ENCODE measurements around the gene ABTB2. TPM values are rescaled to one million over a fixed set of nuclear protein-coding genes. Genes with fewer than 3 reads are reported as not detected.

Gene ABTB2
- total and polyA plus RNA-seq, 2 donors (not counting 1 experiment from before 2014, with no cell fraction given) = 1.0 to 5.8 TPM

- H3K9me3 ChIP-seq (ENCODE audit: control insufficient read depth, insufficient read depth, low read depth, low read length) = no peaks in the 10 kb centered on the region
- TF ChIP-seq EZH2 (IDR thresholded peaks at IDR 0.05; ENCODE audit: low read length, missing control alignments) = no peak
- TF ChIP-seq CTCF (conservative IDR thresholded peaks at IDR 0.05 in 1 of 2, IDR thresholded peaks at IDR 0.05 in 1 of 2; ENCODE audit: low read depth in 1 of 2, low read length in 2 of 2) = no peak
- no peaks in the 10 kb centered on the region for H3K79me2 ChIP-seq (ENCODE audit: control insufficient read depth, insufficient read depth, low read length)
- no peak overlapping the region for H3K9ac ChIP-seq (ENCODE audit: insufficient read depth, low read length)
- H3K27me3 ChIP-seq (ENCODE audit: control insufficient read depth, insufficient read depth, low read length) = no peaks in the 10 kb centered on the region
- peaks cover 2% of the 10 kb centered on the region for H3K4me1 ChIP-seq (ENCODE audit: control insufficient read depth, extremely low read depth, insufficient read depth, low read length)
- no peak overlapping the region for H3K4me2 ChIP-seq (ENCODE audit: extremely low read depth, insufficient read depth, low read length)
- no peak overlapping the region for H3K27ac ChIP-seq (ENCODE audit: insufficient read depth, low read length)
- no peak overlapping the region for H3K4me3 ChIP-seq (replicated peaks in 1 of 4; ENCODE audit: control extremely low read depth in 1 of 4, insufficient read depth in 1 of 4, low read depth in 3 of 4, low read length in 4 of 4)
- H3K36me3 ChIP-seq (ENCODE audit: control insufficient read depth, insufficient read depth, low read length) = no peaks in the 10 kb centered on the region
- no peaks in the 10 kb centered on the region for H4K20me1 ChIP-seq (ENCODE audit: control insufficient read depth, extremely low read depth, insufficient read depth, low read length)
- no peak for DNase-seq (ENCODE audit: low read depth in 2 of 2)
- H2AFZ ChIP-seq (ENCODE audit: low read length) = no peak overlapping the region
Measured at GRCh38 chr11:34185926-34186841, 171.6 kb downstream of the ABTB2 start.

GRCh38 chr11:34184505-34185015 is 173.2 kb downstream of the ABTB2 start:
- no peak overlapping the region for H3K4me2 ChIP-seq (ENCODE audit: extremely low read depth, insufficient read depth, low read length)
- no peak overlapping the region for H3K4me3 ChIP-seq (replicated peaks in 1 of 4; ENCODE audit: control extremely low read depth in 1 of 4, insufficient read depth in 1 of 4, low read depth in 3 of 4, low read length in 4 of 4)
- H3K9ac ChIP-seq (ENCODE audit: insufficient read depth, low read length) = no peak overlapping the region
- H3K4me1 ChIP-seq (ENCODE audit: control insufficient read depth, extremely low read depth, insufficient read depth, low read length) = peaks cover 2% of the 10 kb centered on the region
- TF ChIP-seq CTCF (conservative IDR thresholded peaks at IDR 0.05 in 1 of 2, IDR thresholded peaks at IDR 0.05 in 1 of 2; ENCODE audit: low read depth in 1 of 2, low read length in 2 of 2) = no peak
- no peak for TF ChIP-seq EZH2 (IDR thresholded peaks at IDR 0.05; ENCODE audit: low read length, missing control alignments)
- H3K36me3 ChIP-seq (ENCODE audit: control insufficient read depth, insufficient read depth, low read length) = no peaks in the 10 kb centered on the region
- no peak overlapping the region for H2AFZ ChIP-seq (ENCODE audit: low read length)
- no peaks in the 10 kb centered on the region for H4K20me1 ChIP-seq (ENCODE audit: control insufficient read depth, extremely low read depth, insufficient read depth, low read length)
- H3K27me3 ChIP-seq (ENCODE audit: control insufficient read depth, insufficient read depth, low read length) = no peaks in the 10 kb centered on the region
- H3K79me2 ChIP-seq (ENCODE audit: control insufficient read depth, insufficient read depth, low read length) = no peaks in the 10 kb centered on the region
- H3K9me3 ChIP-seq (ENCODE audit: control insufficient read depth, insufficient read depth, low read depth, low read length) = no peaks in the 10 kb centered on the region
- H3K27ac ChIP-seq (ENCODE audit: insufficient read depth, low read length) = no peak overlapping the region
- no peak for DNase-seq (ENCODE audit: low read depth in 2 of 2)

GRCh38 chr11:34183848-34184391 is 173.9 kb downstream of the ABTB2 start:
- Histone ChIP-seq H3K36me3 (ENCODE audit: control insufficient read depth, insufficient read depth, low read length) (no peaks in the 10 kb centered on the region), H3K4me3 (replicated peaks in 1 of 4; ENCODE audit: control extremely low read depth in 1 of 4, insufficient read depth in 1 of 4, low read depth in 3 of 4, low read length in 4 of 4) (no peak overlapping the region), H3K9me3 (ENCODE audit: control insufficient read depth, insufficient read depth, low read depth, low read length) (no peaks in the 10 kb centered on the region), H3K27ac (ENCODE audit: insufficient read depth, low read length) (no peak overlapping the region), H3K4me2 (ENCODE audit: extremely low read depth, insufficient read depth, low read length) (no peak overlapping the region), H4K20me1 (ENCODE audit: control insufficient read depth, extremely low read depth, insufficient read depth, low read length) (no peaks in the 10 kb centered on the region), H3K9ac (ENCODE audit: insufficient read depth, low read length) (no peak overlapping the region), H3K79me2 (ENCODE audit: control insufficient read depth, insufficient read depth, low read length) (no peaks in the 10 kb centered on the region), H2AFZ (ENCODE audit: low read length) (no peak overlapping the region), H3K27me3 (ENCODE audit: control insufficient read depth, insufficient read depth, low read length) (no peaks in the 10 kb centered on the region), H3K4me1 (ENCODE audit: control insufficient read depth, extremely low read depth, insufficient read depth, low read length) (peaks cover 2% of the 10 kb centered on the region)
- DNase-seq (ENCODE audit: low read depth in 2 of 2) = no peak
- no peak for TF ChIP-seq CTCF (conservative IDR thresholded peaks at IDR 0.05 in 1 of 2, IDR thresholded peaks at IDR 0.05 in 1 of 2; ENCODE audit: low read depth in 1 of 2, low read length in 2 of 2)
- TF ChIP-seq EZH2 (IDR thresholded peaks at IDR 0.05; ENCODE audit: low read length, missing control alignments) = no peak
